GM18858 (cell line): Measurements from ENCODE around the gene IGSF8.

Source experiments
- ATAC-seq: cut with Tn5 transposase; IDR thresholded peaks from one replicate; pipeline ENCODE4 v1.9.1; 2021; ENCODE audit not compliant: unreplicated experiment

IGSF8 gene

GRCh38 chr1:160097911-160098851 lies at the start of gene IGSF8:
Gene IGSF8, minus strand, starts transcription at chr1:160098619. Its CDS starts 147 bp downstream, at chr1:160098472.
- no peak for ATAC-seq

GRCh38 chr1:160148121-160148520 lies 49.7 kb upstream of the IGSF8 start:
- no peak for ATAC-seq

- ATAC-seq: no peak
Measured at GRCh38 chr1:160146107-160146506, 47.7 kb upstream of the IGSF8 start.

- ATAC-seq: no peak
Measured at GRCh38 chr1:160144921-160145320, 46.5 kb upstream of the IGSF8 start.

- no peak for ATAC-seq
Measured at GRCh38 chr1:160143695-160144094, 45.3 kb upstream of the IGSF8 start.

- ATAC-seq: no peak
Measured at GRCh38 chr1:160139840-160140239, 41.4 kb upstream of the IGSF8 start.

GRCh38 chr1:160137216-160137862 lies 38.9 kb upstream of the IGSF8 start:
- ATAC-seq: no peak

- ATAC-seq: no peak
Measured at GRCh38 chr1:160136926-160137200, 38.4 kb upstream of the IGSF8 start.

- no peak for ATAC-seq
Measured at GRCh38 chr1:160136121-160136925, 37.9 kb upstream of the IGSF8 start.

GRCh38 chr1:160134791-160135572 lies 36.6 kb upstream of the IGSF8 start:
- no peak for ATAC-seq

GRCh38 chr1:160133990-160134770 lies 35.8 kb upstream of the IGSF8 start:
- ATAC-seq: no peak

- no peak for ATAC-seq
Measured at GRCh38 chr1:160131803-160132565, 33.6 kb upstream of the IGSF8 start.

- ATAC-seq: no peak
Measured at GRCh38 chr1:160130939-160131338, 32.5 kb upstream of the IGSF8 start.

GRCh38 chr1:160130486-160130885 lies 32.1 kb upstream of the IGSF8 start:
- ATAC-seq: no peak

- no peak for ATAC-seq
Measured at GRCh38 chr1:160129966-160130365, 31.5 kb upstream of the IGSF8 start.

GRCh38 chr1:160129558-160129957 lies 31.1 kb upstream of the IGSF8 start:
- no peak for ATAC-seq

- no peak for ATAC-seq
Measured at GRCh38 chr1:160129046-160129445, 30.6 kb upstream of the IGSF8 start.

- ATAC-seq: no peak
Measured at GRCh38 chr1:160128636-160129035, 30.2 kb upstream of the IGSF8 start.

- no peak for ATAC-seq
Measured at GRCh38 chr1:160127865-160128523, 29.6 kb upstream of the IGSF8 start.
